ES-I3 (cell line): ENCODE results near the gene CAPNS1.

Experiments
- H3K36me3 ChIP-seq: 2 replicates; pipeline ENCODE4 v1.6.1; 2013; ENCODE audit warnings: mild to moderate bottlenecking, low read length, control low read depth, moderate library complexity; ENCODE audit not compliant: insufficient read depth
- H3K4me1 ChIP-seq: 2 replicates; pipeline ENCODE4 v1.6.1; 2013; ENCODE audit warnings: mild to moderate bottlenecking, control low read depth, low read length; ENCODE audit not compliant: insufficient read depth
- H3K9ac ChIP-seq: 2 replicates; pipeline ENCODE4 v1.6.1; 2013; ENCODE audit warnings: low read depth, mild to moderate bottlenecking, low read length, moderate library complexity
- H3K9me3 ChIP-seq: 2 replicates; pipeline ENCODE4 v1.6.1; 2013; ENCODE audit warnings: mild to moderate bottlenecking, low read length, moderate library complexity; ENCODE audit not compliant: control insufficient read depth, insufficient read depth

Gene CAPNS1

GRCh38 chr19:36196249-36196648, 56.4 kb downstream of the CAPNS1 start:
- no peaks in the 10 kb centered on the region for H3K9me3 ChIP-seq
- H3K9ac ChIP-seq: no peak overlapping the region
- H3K4me1 ChIP-seq: no peaks in the 10 kb centered on the region
- H3K36me3 ChIP-seq: no peaks in the 10 kb centered on the region

- no peaks in the 10 kb centered on the region for H3K36me3 ChIP-seq
- H3K9me3 ChIP-seq: no peaks in the 10 kb centered on the region
- H3K9ac ChIP-seq: no peak overlapping the region
- no peaks in the 10 kb centered on the region for H3K4me1 ChIP-seq
These were observed 58.3 kb downstream of the CAPNS1 start for GRCh38 chr19:36198119-36198518.
